IPS-NIHi11 (cell line): ENCODE measurements around the gene TSEN34.
"Not testable (repeated sequence)": the region's sequence is repeated elsewhere in the genome, so short reads cannot be mapped to it uniquely, and the experiment has no call there.

Source experiments
- DNase-seq: peaks from one replicate; pipeline ENCODE4 v3.0.0; 2012; ENCODE audit warnings: mixed read lengths, low spot score

Gene TSEN34

GRCh38 chr19:54188215-54188871 lies 2.8 kb upstream of the TSEN34 start:
- DNase-seq = no peak

GRCh38 chr19:54189145-54189734 lies 1.9 kb upstream of the TSEN34 start, which contains the start of gene MBOAT7:
Gene MBOAT7 (minus strand): TSS chr19:54189580. CDS start chr19:54188508, 1,072 bp downstream.
- peak; percentile 90 for DNase-seq

DNA sequence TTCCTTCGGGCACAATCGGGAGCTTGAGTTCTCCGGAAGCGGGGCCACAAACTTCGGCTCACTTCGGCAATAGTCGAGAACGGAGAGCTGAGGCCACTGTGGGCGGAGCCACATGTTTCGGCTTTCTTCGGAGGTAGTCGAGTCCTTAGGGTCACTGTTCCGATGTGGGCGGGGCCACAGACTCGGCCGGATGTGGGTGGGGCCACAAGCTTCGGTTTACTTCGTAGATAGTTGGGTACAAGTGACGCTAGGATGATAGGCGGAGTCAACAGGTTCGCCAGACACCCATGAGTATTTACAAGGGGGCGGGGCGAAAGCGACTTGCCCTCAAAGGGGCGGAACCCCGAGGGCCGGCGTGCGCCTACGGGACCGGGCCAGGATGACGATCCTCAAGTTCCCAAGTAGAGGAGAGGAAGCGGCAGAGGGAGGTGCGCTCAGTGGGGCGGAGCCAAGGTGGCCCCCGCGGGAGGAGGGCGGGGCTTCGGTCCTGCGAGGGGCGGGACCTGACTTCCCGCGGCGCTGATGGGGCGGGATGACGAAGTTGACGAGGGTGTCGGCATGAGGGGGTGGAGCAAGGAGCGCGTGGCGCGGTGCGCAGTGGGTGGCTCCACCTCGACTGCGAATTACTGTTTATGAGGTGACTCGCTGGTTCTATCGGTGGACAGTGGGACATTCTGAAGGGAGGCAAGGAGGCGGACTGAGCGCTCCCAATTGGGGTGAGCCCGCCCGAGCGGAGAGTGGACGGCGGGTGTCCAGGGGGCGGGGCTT lies 1.2 kb upstream of the TSEN34 start:
- DNase-seq = no peak

DNA sequence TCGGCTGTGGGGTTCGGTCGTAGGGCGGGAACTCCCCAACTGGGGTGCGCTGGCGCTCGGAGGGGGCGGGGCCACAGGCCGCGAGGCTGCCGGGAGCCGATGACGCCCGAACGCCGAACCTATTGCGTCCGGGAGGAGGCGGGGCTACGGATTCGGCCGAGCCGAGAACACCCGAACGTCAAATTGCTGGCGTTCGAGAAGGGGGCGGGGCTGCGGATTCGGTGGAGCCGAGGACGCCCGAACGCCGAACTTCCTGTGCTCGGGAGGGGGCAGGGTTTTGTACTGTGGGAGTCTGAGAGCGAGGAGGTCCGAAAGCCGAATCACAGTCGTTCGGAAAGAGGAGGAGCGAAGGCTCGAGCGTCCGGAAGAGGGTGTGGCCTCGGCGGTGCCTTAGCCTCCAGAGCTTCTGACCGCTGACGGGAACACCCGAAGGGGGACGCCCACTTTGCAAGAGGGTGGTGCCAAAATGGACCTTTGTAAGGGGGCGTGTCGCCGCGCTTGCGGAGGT lies 551 bp upstream of the TSEN34 start:
- peak; percentile 69 for DNase-seq

GRCh38 chr19:54191811-54192453 lies 824 bp downstream of the TSEN34 start:
- no peak for DNase-seq

DNA sequence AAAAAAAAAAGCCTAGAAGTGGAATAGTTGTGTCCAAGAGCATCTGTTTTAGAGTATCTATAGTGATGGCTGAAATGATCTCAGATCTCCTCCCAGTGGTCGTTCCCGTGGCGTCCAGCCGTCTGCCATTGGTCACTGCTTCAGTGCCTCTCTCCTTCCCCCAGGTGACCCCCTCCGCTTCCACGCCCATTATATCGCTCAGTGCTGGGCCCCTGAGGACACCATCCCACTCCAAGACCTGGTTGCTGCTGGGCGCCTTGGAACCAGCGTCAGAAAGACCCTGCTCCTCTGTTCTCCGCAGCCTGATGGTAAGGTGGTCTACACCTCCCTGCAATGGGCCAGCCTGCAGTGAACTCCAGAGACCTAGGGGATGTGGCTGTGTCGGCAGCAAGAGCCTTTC lies 1.9 kb downstream of the TSEN34 start:
- DNase-seq = no peak

- DNase-seq = not testable (repeated sequence)
Observed at GRCh38 chr19:54194463-54194862, 3.4 kb downstream of the TSEN34 start.

- DNase-seq = no peak
Observed at GRCh38 chr19:54196536-54196935, 5.4 kb downstream of the TSEN34 start.

DNA sequence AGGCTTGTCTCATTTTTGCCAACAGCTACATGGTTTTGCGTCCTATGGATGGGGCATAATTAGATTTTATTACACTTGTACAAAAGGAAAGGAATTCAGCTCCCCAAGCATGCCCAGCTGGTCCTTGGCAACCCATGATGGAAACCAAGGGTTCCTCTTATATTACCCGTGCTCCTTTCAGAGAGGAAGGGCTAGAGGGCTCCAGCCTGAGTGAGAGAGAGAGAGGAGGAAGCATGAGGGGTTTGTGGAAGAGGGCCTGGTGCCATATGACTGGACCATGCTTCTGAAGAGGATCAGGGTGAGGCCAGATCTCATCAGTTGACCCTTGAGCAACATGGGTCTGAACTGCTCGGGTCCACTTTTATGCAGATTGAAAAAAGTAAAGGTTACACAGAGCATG lies 6.0 kb downstream of the TSEN34 start:
- no peak for DNase-seq

DNA sequence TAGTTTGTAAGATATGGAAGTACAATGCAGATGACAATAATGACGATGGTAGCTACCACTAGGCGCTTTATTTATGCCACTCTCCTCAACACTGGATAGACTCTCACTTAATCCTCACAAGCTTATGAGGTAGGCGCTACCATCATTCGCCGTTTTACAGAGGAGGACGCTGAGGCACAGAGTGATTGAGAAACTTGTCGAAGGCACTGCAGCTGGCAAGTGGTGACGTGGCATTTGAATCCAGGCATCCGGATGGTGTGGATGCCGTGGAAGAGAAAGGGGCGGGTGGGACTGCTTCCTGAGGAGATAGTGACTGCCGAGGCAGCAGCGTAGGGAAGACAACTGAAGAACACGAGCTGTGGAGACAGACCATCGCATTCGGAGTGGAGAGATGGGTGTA lies 8.3 kb downstream of the TSEN34 start:
- DNase-seq = no peak

DNA sequence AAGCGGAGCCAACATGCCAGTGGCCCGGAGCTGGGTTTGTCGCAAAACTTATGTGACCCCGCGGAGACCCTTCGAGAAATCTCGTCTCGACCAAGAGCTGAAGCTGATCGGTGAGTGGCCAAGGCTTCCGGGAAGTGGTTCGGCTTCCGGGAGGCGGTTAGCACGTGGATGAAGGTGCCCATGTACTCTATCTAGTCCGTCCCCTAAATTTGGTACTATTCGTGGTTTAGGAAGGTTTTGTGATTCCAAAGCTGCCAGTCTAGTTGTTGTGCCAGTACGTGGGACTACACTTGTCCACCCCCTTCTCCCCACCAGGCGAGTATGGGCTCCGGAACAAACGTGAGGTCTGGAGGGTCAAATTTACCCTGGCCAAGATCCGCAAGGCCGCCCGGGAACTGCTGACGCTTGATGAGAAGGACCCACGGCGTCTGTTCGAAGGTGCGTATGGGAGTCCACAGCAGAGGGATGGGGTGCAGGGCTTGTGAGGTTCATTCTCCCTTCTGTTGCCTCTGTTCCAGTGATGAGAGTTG lies 10.1 kb downstream of the TSEN34 start:
- DNase-seq = no peak

GRCh38 chr19:54201980-54202379 lies 10.9 kb downstream of the TSEN34 start:
- DNase-seq = no peak

GRCh38 chr19:54203151-54203611 lies 12.1 kb downstream of the TSEN34 start:
- no peak for DNase-seq

DNA sequence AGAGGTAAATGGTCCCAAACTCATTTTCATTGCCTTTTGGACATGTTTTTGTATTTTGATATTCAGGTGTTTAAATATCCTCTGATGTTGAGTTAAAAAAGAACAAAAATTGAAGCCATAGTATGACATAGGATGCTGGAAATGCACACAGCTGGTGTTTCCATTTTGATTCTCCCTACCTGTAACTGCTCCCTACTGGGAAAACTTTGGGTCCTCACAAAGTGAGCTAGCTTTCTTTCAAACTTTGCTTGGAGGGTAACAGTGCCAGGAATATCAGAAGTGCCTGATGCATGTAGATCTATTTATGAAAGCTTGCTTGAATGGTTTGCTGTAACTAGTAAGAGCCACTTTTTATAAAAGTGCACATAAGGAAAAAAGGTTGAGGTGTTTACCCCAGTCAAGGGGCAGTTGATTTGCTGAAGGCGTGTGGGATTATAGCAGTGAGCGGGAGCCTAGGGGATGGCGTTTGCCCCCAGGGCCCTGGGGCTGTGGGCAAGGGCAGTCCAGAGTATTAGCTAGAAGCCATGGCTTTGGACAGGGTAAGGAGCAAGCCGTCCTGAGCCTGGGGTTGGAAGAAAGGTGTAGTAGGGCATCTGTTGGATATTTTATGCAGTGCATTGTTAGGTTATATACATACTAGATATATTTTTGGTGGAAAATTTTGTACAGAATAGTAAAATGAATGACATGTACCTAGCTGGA lies 13.8 kb downstream of the TSEN34 start:
- no peak for DNase-seq

DNA sequence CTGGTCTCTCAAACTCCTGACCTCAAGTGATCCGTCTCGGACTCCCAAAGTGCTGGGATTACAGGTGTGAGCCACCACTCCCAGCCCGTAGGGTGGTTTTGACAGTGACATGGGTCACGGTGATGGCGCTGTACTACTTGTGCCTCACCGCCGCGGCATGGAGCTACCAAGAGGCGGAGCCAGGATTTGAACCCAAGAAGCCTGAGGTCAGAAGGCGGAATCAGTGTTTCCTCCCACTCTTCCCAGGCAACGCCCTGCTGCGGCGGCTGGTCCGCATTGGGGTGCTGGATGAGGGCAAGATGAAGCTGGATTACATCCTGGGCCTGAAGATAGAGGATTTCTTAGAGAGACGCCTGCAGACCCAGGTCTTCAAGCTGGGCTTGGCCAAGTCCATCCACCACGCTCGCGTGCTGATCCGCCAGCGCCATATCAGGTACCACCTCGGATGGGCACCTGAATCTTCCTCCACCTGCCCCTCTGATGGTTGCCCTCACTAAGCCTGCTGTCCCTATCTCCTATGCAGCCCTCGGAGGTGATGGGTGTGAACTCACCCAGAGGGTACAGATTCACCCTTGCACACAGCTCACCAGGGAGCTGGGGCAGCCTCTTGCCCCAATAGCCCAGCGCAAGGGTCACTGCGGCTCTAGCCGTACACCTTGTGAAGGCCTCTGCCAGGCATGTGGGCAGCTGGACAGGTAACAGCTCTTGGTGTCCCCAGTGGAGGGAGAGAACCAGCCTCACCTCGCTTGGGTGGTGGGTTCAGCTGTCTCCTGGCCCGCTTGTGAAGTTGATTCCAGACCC lies 15.1 kb downstream of the TSEN34 start:
- no peak for DNase-seq

DNA sequence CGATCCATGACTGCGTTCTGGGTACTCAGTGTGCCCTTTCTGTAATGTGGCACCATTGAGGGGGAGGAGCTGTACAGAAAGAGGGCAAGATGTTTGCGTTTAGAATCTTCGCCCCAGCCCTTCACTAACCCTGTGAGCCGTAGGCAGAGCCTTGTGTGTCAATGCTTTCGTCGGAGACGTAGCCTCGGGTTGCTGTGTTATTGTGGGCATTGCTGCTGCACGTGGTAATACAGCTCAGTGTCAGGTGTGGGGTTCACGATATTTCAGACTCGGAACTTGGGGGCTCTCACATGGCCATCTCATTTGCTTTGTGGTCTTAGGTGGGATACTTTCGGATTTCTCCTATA lies 15.7 kb downstream of the TSEN34 start:
- no peak for DNase-seq

GRCh38 chr19:54207193-54207592 lies 16.1 kb downstream of the TSEN34 start:
- not testable (repeated sequence) for DNase-seq

DNA sequence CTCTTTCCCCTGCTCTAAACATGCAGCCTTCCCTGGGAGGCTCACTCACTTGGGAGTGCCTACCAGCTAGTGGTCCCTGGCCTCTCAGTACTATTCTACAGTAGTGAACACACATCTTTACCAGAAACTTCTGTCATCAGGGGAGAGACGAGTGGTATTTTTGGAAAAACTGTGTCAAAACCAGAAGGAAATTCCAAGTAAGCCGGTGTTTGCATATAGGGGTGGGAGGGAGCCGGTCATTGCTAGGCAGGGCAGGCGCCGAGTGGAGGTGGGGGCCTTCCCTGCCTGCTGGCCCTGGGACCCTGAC lies 16.5 kb downstream of the TSEN34 start:
- no peak for DNase-seq

DNA sequence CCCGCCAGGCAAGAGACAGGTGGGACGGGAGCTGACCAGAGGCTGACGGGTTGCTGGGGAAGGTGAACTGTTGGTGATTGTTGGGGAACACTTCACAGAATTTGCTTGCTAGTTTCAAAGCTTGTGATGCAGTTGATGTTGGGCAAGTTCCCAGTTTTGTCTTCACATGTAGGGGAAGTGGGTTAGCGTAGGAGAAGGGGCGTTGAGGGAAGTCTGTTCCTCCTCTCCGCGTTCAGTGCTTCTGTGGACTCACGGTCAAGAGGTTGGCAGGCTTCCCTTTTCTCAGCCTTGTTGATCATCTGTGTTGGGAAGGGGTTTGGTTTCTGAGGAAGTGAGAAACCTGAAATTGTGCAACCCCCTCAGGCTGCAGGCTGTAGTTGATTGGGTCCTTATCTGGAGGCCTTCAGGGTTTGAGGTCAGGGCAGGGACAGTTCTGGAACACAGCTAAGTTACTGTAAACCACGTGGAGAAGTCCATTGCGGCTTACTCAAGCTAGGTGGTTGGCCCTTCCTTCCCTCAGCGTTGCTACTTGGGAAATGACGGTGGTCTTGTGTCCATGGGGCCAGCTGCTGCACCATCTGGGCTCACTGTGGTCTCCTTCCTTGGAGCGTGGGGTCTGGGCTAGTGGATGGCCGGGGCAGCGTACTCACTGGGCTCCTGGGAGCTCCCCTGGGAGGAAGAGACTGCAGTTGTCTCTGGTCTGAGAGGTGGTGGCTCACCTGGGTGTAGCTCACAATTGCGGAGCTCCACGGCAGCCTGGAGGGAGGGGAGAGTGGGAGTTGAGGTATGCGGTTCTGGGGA lies 17.1 kb downstream of the TSEN34 start:
- no peak for DNase-seq

- no peak for DNase-seq
Observed at GRCh38 chr19:54208784-54209057, 17.6 kb downstream of the TSEN34 start.
